Spleen (tissue), 7 donors: ENCODE measurements around the gene PNO1.

Source experiments
- POLR2AphosphoS5 ChIP-seq, 3 donors: sonication (generic); formaldehyde crosslinking; IDR thresholded peaks; one replicate each; pipeline ENCODE4 v1.5.1; 2017; ENCODE audit warnings: antibody characterized with exemption in 3 of 3
- TF ChIP-seq, protein P1 (sequence below), 11 experiments: fragments of 200-600 bp in 7 of 11; fragments of 450-650 bp in 4 of 11; sonication (generic) in 4 of 11; IDR thresholded peaks in 8 of 11; conservative IDR thresholded peaks in 3 of 11; 1 replicate in 7 of 11; 2 replicates in 4 of 11; pipeline versions ENCODE4 v1.4.0 to v1.8.0; 2016 to 2021; ENCODE audit warnings: antibody characterized with exemption in 11 of 11, inconsistent platforms in 4 of 11, mild to moderate bottlenecking in 1 of 11
- donor health status: DM: no; HTN: no; CAD: no; lungs with moderate emphysema.
- donor health status: DM: no; HTN: no; CAD: no.
- donor health status: DM: no; HTN: no; CAD: no.

GRCh38 chr2:68124321-68124720, 33.4 kb upstream of the PNO1 start:
- TF ChIP-seq, protein P1, sequence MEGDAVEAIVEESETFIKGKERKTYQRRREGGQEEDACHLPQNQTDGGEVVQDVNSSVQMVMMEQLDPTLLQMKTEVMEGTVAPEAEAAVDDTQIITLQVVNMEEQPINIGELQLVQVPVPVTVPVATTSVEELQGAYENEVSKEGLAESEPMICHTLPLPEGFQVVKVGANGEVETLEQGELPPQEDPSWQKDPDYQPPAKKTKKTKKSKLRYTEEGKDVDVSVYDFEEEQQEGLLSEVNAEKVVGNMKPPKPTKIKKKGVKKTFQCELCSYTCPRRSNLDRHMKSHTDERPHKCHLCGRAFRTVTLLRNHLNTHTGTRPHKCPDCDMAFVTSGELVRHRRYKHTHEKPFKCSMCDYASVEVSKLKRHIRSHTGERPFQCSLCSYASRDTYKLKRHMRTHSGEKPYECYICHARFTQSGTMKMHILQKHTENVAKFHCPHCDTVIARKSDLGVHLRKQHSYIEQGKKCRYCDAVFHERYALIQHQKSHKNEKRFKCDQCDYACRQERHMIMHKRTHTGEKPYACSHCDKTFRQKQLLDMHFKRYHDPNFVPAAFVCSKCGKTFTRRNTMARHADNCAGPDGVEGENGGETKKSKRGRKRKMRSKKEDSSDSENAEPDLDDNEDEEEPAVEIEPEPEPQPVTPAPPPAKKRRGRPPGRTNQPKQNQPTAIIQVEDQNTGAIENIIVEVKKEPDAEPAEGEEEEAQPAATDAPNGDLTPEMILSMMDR (IDR thresholded peaks at IDR 0.05 in 8 of 11, conservative IDR thresholded peaks at IDR 0.05 in 3 of 11): no peak
- no peak for TF ChIP-seq POLR2AphosphoS5 (IDR thresholded peaks at IDR 0.05)
